SJCRH30 (cell line): ENCODE results near the gene CNTNAP2. TPM values are rescaled to one million over a fixed set of nuclear protein-coding genes. Genes with fewer than 3 reads are reported as not detected.
"Not testable (repeated sequence)": the region's sequence is repeated elsewhere in the genome, so short reads cannot be mapped to it uniquely, and the experiment has no call there.

Experiments used
- DNase-seq, 2 experiments: peaks; one replicate each; pipeline ENCODE4 v3.0.0-alpha.2; 2015 to 2020
- H3K27ac ChIP-seq: fragments of 250-450 bp; sonication (Bioruptor Pico); 2 replicates; pipeline ENCODE4 v1.5.1; 2020; ENCODE audit warnings: mild to moderate bottlenecking, moderate library complexity
- H3K27me3 ChIP-seq: fragments of 250-450 bp; sonication (Bioruptor Pico); 2 replicates; pipeline ENCODE4 v1.5.1; 2020; ENCODE audit warnings: mild to moderate bottlenecking, moderate library complexity
- H3K36me3 ChIP-seq: fragments of 250-450 bp; sonication (Bioruptor Pico); 2 replicates; pipeline ENCODE4 v1.5.1; 2020; ENCODE audit warnings: mild to moderate bottlenecking, moderate library complexity
- H3K4me1 ChIP-seq: fragments of 250-450 bp; sonication (Bioruptor Pico); 2 replicates; pipeline ENCODE4 v1.5.1; 2020; ENCODE audit warnings: mild to moderate bottlenecking, moderate library complexity
- H3K4me3 ChIP-seq: fragments of 250-450 bp; sonication (Bioruptor Pico); 2 replicates; pipeline ENCODE4 v1.5.1; 2020; ENCODE audit warnings: mild to moderate bottlenecking, moderate library complexity
- H3K9me3 ChIP-seq: fragments of 250-450 bp; sonication (Bioruptor Pico); replicated peaks from 2 replicates; pipeline ENCODE4 v1.5.1; 2020; ENCODE audit warnings: mild to moderate bottlenecking, moderate library complexity
- total RNA-seq: library from RNA; depleted of rRNA; stranded (reverse); fragments of >200 nt; shearing (Covaris generic); gene quantifications from 2 replicates; pipeline ENCODE4 v1.2.3, GENCODE V29; 2014

The CNTNAP2 gene
- total RNA-seq, 1 experiment from 2014 or later, result not detected

- no peaks in the 10 kb centered on the region for H3K9me3 ChIP-seq
- H3K27me3 ChIP-seq, result no peaks in the 10 kb centered on the region
- H3K4me3 ChIP-seq, result no peak overlapping the region
- no peaks in the 10 kb centered on the region for H3K36me3 ChIP-seq
- H3K4me1 ChIP-seq, result no peaks in the 10 kb centered on the region
- no peak for DNase-seq
- H3K27ac ChIP-seq, result no peak overlapping the region
These were observed 89.7 kb downstream of the CNTNAP2 start for GRCh38 chr7:146206270-146206669.

- Histone ChIP-seq H3K4me3 (no peak overlapping the region), H3K27me3 (no peaks in the 10 kb centered on the region), H3K27ac (no peak overlapping the region), H3K4me1 (no peaks in the 10 kb centered on the region), H3K9me3 (no peaks in the 10 kb centered on the region), H3K36me3 (no peaks in the 10 kb centered on the region)
- DNase-seq, result no peak
These were observed 91.9 kb downstream of the CNTNAP2 start for GRCh38 chr7:146208492-146208891.

GRCh38 chr7:146214842-146215241, 98.2 kb downstream of the CNTNAP2 start:
- Histone ChIP-seq H3K9me3 (no peaks in the 10 kb centered on the region), H3K4me3 (no peak overlapping the region), H3K36me3 (no peaks in the 10 kb centered on the region), H3K27ac (no peak overlapping the region), H3K4me1 (no peaks in the 10 kb centered on the region), H3K27me3 (no peaks in the 10 kb centered on the region)
- no peak for DNase-seq

- no peak overlapping the region for H3K27ac ChIP-seq
- no peaks in the 10 kb centered on the region for H3K27me3 ChIP-seq
- H3K4me1 ChIP-seq, result no peaks in the 10 kb centered on the region
- H3K9me3 ChIP-seq, result no peaks in the 10 kb centered on the region
- no peaks in the 10 kb centered on the region for H3K36me3 ChIP-seq
- H3K4me3 ChIP-seq, result no peak overlapping the region
- DNase-seq, result no peak
These were observed 99.9 kb downstream of the CNTNAP2 start for GRCh38 chr7:146216396-146217041.

- no peak overlapping the region for H3K4me3 ChIP-seq
- H3K27ac ChIP-seq, result no peak overlapping the region
- H3K9me3 ChIP-seq, result no peaks in the 10 kb centered on the region
- H3K36me3 ChIP-seq, result no peaks in the 10 kb centered on the region
- 0 out of 2 replicates have a peak, but pooled peaks cover 5% of the 10 kb centered on the region for H3K27me3 ChIP-seq
- H3K4me1 ChIP-seq, result no peaks in the 10 kb centered on the region
- no peak for DNase-seq
These were observed 107.2 kb downstream of the CNTNAP2 start for GRCh38 chr7:146223851-146224250.

GRCh38 chr7:146232604-146233003, 116.0 kb downstream of the CNTNAP2 start:
- Histone ChIP-seq H3K27me3 (0 out of 2 replicates have a peak, but pooled peaks cover 2% of the 10 kb centered on the region), H3K9me3 (no peaks in the 10 kb centered on the region), H3K27ac (no peak overlapping the region), H3K4me1 (no peaks in the 10 kb centered on the region), H3K4me3 (no peak overlapping the region), H3K36me3 (no peaks in the 10 kb centered on the region)
- DNase-seq, result no peak

GRCh38 chr7:146235195-146235594, 118.6 kb downstream of the CNTNAP2 start:
- H3K9me3 ChIP-seq, result no peaks in the 10 kb centered on the region
- no peaks in the 10 kb centered on the region for H3K36me3 ChIP-seq
- no peak overlapping the region for H3K4me3 ChIP-seq
- no peaks in the 10 kb centered on the region for H3K4me1 ChIP-seq
- no peaks in the 10 kb centered on the region for H3K27me3 ChIP-seq
- no peak for DNase-seq
- H3K27ac ChIP-seq, result no peak overlapping the region

- no peak overlapping the region for H3K27ac ChIP-seq
- no peak for DNase-seq
- peaks cover 13% of the 10 kb centered on the region for H3K27me3 ChIP-seq
- no peak overlapping the region for H3K4me3 ChIP-seq
- no peaks in the 10 kb centered on the region for H3K4me1 ChIP-seq
- no peaks in the 10 kb centered on the region for H3K9me3 ChIP-seq
- H3K36me3 ChIP-seq, result no peaks in the 10 kb centered on the region
These were observed 126.1 kb downstream of the CNTNAP2 start for GRCh38 chr7:146242661-146243060.

- not testable (repeated sequence) for H3K4me1 ChIP-seq, H3K9me3 ChIP-seq, H3K4me3 ChIP-seq, DNase-seq, H3K27ac ChIP-seq, H3K36me3 ChIP-seq
- H3K27me3 ChIP-seq, result peaks cover 11% of the 10 kb centered on the region
These were observed 131.4 kb downstream of the CNTNAP2 start for GRCh38 chr7:146247991-146248390.

DNA sequence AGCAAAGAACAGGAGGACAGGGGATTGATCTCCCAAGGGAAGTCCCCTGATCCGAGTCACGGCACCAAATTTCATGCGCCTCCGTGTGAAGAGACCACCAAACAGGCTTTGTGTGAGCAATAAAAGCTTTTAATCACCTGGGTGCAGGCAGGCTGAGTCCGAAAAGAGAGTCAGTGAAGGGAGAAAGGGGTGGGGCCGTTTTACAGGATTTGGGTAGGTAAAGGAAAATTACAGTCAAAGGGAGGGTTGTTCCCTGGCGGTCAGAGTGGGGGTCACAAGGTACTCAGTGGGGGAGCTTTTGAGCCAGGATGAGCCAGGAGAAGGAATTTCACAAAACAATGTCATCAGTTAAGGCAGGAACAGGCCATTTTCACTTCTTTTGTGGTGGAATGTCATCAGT, 132.1 kb downstream of the CNTNAP2 start:
- not testable (repeated sequence) for H3K4me3 ChIP-seq, H3K27ac ChIP-seq, H3K4me1 ChIP-seq, H3K36me3 ChIP-seq, H3K9me3 ChIP-seq, DNase-seq
- peaks cover 11% of the 10 kb centered on the region for H3K27me3 ChIP-seq

DNA sequence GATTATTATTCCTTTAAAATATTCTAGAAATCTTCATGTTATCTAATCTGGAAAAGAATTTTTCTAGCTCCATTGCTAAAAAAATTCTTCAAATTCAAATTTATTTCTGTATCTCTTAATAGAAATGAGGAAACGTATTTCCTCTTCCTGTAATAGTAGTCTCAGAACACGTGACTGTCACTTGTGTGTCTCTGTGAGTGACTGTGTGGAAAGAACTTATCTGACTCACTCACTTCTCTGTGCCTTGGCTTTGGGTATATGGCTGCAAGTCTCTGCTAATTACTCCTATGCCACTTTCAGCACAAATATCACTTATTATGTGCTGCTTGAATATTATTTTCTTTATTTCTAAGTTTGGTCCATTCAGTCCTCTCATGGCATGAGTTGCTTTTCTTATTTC, 132.7 kb downstream of the CNTNAP2 start:
- DNase-seq, result no peak
- Histone ChIP-seq H3K27ac (no peak overlapping the region), H3K27me3 (peaks cover 11% of the 10 kb centered on the region)

GRCh38 chr7:146255609-146256008, 139.0 kb downstream of the CNTNAP2 start:
- Histone ChIP-seq H3K27ac (no peak overlapping the region), H3K36me3 (no peaks in the 10 kb centered on the region), H3K27me3 (no peaks in the 10 kb centered on the region; the same call in 1 of the 2 replicates), H3K4me3 (no peak overlapping the region), H3K4me1 (no peaks in the 10 kb centered on the region), H3K9me3 (no peaks in the 10 kb centered on the region)
- DNase-seq, result no peak

More for the DNA sequence above, 132.7 kb downstream of the CNTNAP2 start:
- H3K4me3 ChIP-seq, result no peak overlapping the region
- no peaks in the 10 kb centered on the region for H3K9me3 ChIP-seq
- H3K36me3 ChIP-seq, result no peaks in the 10 kb centered on the region
- no peaks in the 10 kb centered on the region for H3K4me1 ChIP-seq

- DNase-seq, result no peak
- no peaks in the 10 kb centered on the region for H3K9me3 ChIP-seq
- no peaks in the 10 kb centered on the region for H3K27me3 ChIP-seq
- no peaks in the 10 kb centered on the region for H3K36me3 ChIP-seq
- no peak overlapping the region for H3K4me3 ChIP-seq
- H3K4me1 ChIP-seq, result no peaks in the 10 kb centered on the region
- no peak overlapping the region for H3K27ac ChIP-seq
These were observed 145.9 kb downstream of the CNTNAP2 start for GRCh38 chr7:146262527-146262926.

DNA sequence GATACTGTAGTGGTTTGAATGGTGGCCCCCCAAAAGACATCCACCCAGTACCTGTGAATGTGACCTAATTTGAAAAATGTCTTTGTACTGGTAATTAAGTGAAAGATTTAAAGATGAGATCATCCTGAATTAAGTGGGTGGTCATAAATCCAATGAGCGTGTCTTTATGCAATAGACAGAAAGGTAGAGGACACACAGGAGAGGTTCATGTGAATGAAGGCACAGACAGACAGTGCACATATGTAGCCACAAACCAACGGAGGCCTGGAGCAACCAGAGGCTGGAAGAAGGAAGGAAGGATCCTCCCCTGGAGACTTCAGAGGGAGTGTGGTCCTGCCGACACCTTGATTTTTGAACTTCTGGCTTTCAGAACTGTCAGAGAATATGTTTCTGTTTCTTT, 160.3 kb downstream of the CNTNAP2 start:
- Histone ChIP-seq H3K27me3 (peaks cover 4% of the 10 kb centered on the region; the same call in 1 of the 2 replicates), H3K4me3 (no peak overlapping the region), H3K27ac (no peak overlapping the region), H3K9me3 (no peaks in the 10 kb centered on the region), H3K4me1 (no peaks in the 10 kb centered on the region), H3K36me3 (no peaks in the 10 kb centered on the region)
- no peak for DNase-seq

DNA sequence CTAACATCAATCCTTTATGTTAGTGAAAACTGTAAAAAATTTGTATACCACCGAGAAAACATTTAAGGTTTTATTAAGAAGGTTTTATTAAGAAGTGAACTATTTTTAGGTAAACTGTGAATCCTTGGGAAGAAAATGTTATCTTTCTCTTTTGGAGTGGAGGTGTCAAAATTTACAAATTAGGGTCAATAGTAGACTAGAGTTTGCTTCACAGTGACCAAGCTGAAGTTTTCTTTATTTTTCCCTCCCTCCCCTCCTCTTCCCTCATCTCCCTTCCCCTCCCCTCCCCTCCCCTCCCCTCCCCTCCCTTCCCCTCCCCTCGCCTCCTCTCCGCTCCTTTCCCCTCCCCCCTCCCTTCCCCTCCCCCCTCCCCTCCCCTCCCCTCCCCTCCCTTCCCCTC, 168.8 kb downstream of the CNTNAP2 start:
- Histone ChIP-seq H3K36me3 (no peaks in the 10 kb centered on the region), H3K4me1 (no peaks in the 10 kb centered on the region), H3K27ac (no peak overlapping the region), H3K9me3 (0 out of 2 replicates have a peak, but pooled peaks cover 3% of the 10 kb centered on the region), H3K4me3 (no peak overlapping the region), H3K27me3 (peaks cover 7% of the 10 kb centered on the region; the same call in 1 of the 2 replicates)
- DNase-seq, result no peak

- Histone ChIP-seq H3K36me3 (no peaks in the 10 kb centered on the region), H3K27ac (no peak overlapping the region), H3K4me1 (no peaks in the 10 kb centered on the region)
These were observed 174.1 kb downstream of the CNTNAP2 start for GRCh38 chr7:146290746-146291145.

More at GRCh38 chr7:146290746-146291145, 174.1 kb downstream of the CNTNAP2 start:
- no peak for DNase-seq
- peaks cover 8% of the 10 kb centered on the region; the same call in 1 of the 2 replicates for H3K27me3 ChIP-seq
- H3K4me3 ChIP-seq, result no peak overlapping the region
- H3K9me3 ChIP-seq, result 0 out of 2 replicates have a peak, but pooled peaks cover 3% of the 10 kb centered on the region
